IMR-90 (cell line): ENCODE data around the gene B4GALNT3. TPM values are rescaled to one million over a fixed set of nuclear protein-coding genes. Genes with fewer than 3 reads are reported as not detected.

Experiments
- ATAC-seq: fragments of 200-7000 bp; cut with Tn5 transposase; 2 replicates; pipeline ENCODE4 v1.9.1; 2020; ENCODE audit warnings: low read depth, mild to moderate bottlenecking, moderate library complexity
- BruUV-seq: library from RNA; stranded (reverse); fragments of 400-500 nt; replicated peaks from 2 replicates; lab custom pipeline; 2021; lab: Mats Ljungman, UMichigan
- CTCF ChIA-PET: fragments of 300-600 bp; formaldehyde crosslinking; extraction: SDS; loops from one replicate; lab custom pipeline; 2021; ENCODE audit warnings: antibody characterized with exemption; lab: Yijun Ruan, JAX
- POLR2A ChIA-PET: fragments of 300-600 bp; sonication (Branson Sonifier 250); formaldehyde crosslinking; loops from one replicate; lab custom pipeline; 2022; ENCODE audit warnings: antibody characterized with exemption; ENCODE audit not compliant: unreplicated experiment; lab: Charles Lee
- DNase-seq: peaks from one replicate; pipeline ENCODE4 v3.0.0; 2013
- H2AFZ ChIP-seq: replicated peaks from 2 replicates; pipeline ENCODE3; 2013; ENCODE audit warnings: low read length, mild to moderate bottlenecking; ENCODE audit not compliant: poor library complexity
- H2AK5ac ChIP-seq: 2 replicates; pipeline ENCODE4 v1.6.1; 2013; ENCODE audit warnings: low read depth, low read length, inconsistent platforms
- H2AK9ac ChIP-seq: replicated peaks from 2 replicates; pipeline ENCODE3; 2013; ENCODE audit warnings: mild to moderate bottlenecking, low read depth, low read length, moderate library complexity; ENCODE audit not compliant: poor library complexity
- H2BK120ac ChIP-seq: 2 replicates; pipeline ENCODE4 v1.6.1; 2013; ENCODE audit warnings: low read depth, low read length, inconsistent platforms
- H2BK15ac ChIP-seq: 3 replicates; pipeline ENCODE4 v1.6.1; 2013; ENCODE audit warnings: low read depth, low read length, inconsistent platforms
- H2BK20ac ChIP-seq: 2 replicates; pipeline ENCODE4 v1.6.1; 2013; ENCODE audit warnings: low read depth, mild to moderate bottlenecking, inconsistent platforms, low read length, moderate library complexity
- H2BK5ac ChIP-seq: 2 replicates; pipeline ENCODE4 v1.6.1; 2013; ENCODE audit warnings: mild to moderate bottlenecking, low read depth, low read length, inconsistent platforms; ENCODE audit not compliant: poor library complexity, severe bottlenecking
- H3K14ac ChIP-seq: replicated peaks from 2 replicates; pipeline ENCODE4 v1.6.1; 2013; ENCODE audit warnings: low read depth, low read length, inconsistent platforms
- H3K18ac ChIP-seq: 2 replicates; pipeline ENCODE4 v1.6.1; 2013; ENCODE audit warnings: low read depth, low read length, control low read depth
- H3K23ac ChIP-seq: 2 replicates; pipeline ENCODE4 v1.6.1; 2013; ENCODE audit warnings: low read depth, low read length, inconsistent platforms
- H3K27ac ChIP-seq: 2 replicates; pipeline ENCODE4 v1.5.1; 2013; ENCODE audit warnings: mild to moderate bottlenecking, control low read depth, low read length; ENCODE audit not compliant: insufficient read depth
- H3K27me3 ChIP-seq: 2 replicates; pipeline ENCODE4 v1.6.1; 2013; ENCODE audit warnings: low read length; ENCODE audit not compliant: control insufficient read depth, insufficient read depth
- H3K36me3 ChIP-seq: 2 replicates; pipeline ENCODE4 v1.6.1; 2013; ENCODE audit warnings: low read length, mixed read lengths; ENCODE audit not compliant: control insufficient read depth, insufficient read depth
- H3K4ac ChIP-seq: 2 replicates; pipeline ENCODE4 v1.6.1; 2013; ENCODE audit warnings: low read depth, low read length, inconsistent platforms
- H3K4me1 ChIP-seq: 2 replicates; pipeline ENCODE4 v1.6.1; 2013; ENCODE audit warnings: low read length, mixed read lengths; ENCODE audit not compliant: control insufficient read depth, insufficient read depth
- H3K4me2 ChIP-seq: 2 replicates; pipeline ENCODE4 v1.6.1; 2013; ENCODE audit warnings: low read depth, mild to moderate bottlenecking, control low read depth, low read length, moderate library complexity
- H3K4me3 ChIP-seq: 2 replicates; pipeline ENCODE4 v1.5.1; 2013; ENCODE audit warnings: low read depth, mild to moderate bottlenecking, control low read depth, low read length, moderate library complexity; ENCODE audit not compliant: insufficient read depth
- H3K56ac ChIP-seq: 2 replicates; pipeline ENCODE4 v1.6.1; 2013; ENCODE audit warnings: low read length, inconsistent platforms; ENCODE audit not compliant: insufficient read depth; ENCODE audit errors: extremely low read depth
- H3K79me1 ChIP-seq, 2 experiments: 2 replicates each; pipeline ENCODE4 v1.6.1; 2013; ENCODE audit warnings: low read length in 2 of 2, inconsistent platforms in 1 of 2, low read depth in 1 of 2
- H3K9ac ChIP-seq: 2 replicates; pipeline ENCODE4 v1.6.1; 2013; ENCODE audit warnings: low read depth, low read length, control low read depth
- H3K9me1 ChIP-seq: 2 replicates; pipeline ENCODE4 v1.6.1; 2013; ENCODE audit warnings: low read length, inconsistent platforms; ENCODE audit not compliant: insufficient read depth
- H3K9me3 ChIP-seq: 2 replicates; pipeline ENCODE4 v1.6.1; 2013; ENCODE audit warnings: low read length; ENCODE audit not compliant: control insufficient read depth, insufficient read depth
- H4K20me1 ChIP-seq: 2 replicates; pipeline ENCODE4 v1.6.1; 2013; ENCODE audit warnings: low read length, inconsistent platforms; ENCODE audit not compliant: insufficient read depth
- H4K5ac ChIP-seq: 2 replicates; pipeline ENCODE4 v1.6.1; 2013; ENCODE audit warnings: mild to moderate bottlenecking, low read depth, low read length, control low read depth
- H4K8ac ChIP-seq, 2 experiments: 2 replicates each; pipeline ENCODE4 v1.6.1; 2013; ENCODE audit warnings: low read depth in 2 of 2, low read length in 2 of 2, control low read depth in 1 of 2, inconsistent platforms in 1 of 2
- H4K91ac ChIP-seq: 2 replicates; pipeline ENCODE4 v1.6.1; 2013; ENCODE audit warnings: low read depth, low read length, inconsistent platforms; ENCODE audit not compliant: insufficient read depth
- BHLHE40 ChIP-seq: fragments of 150-350 bp; IDR thresholded peaks from 2 replicates; pipeline ENCODE4 v1.6.1; 2016; ENCODE audit warnings: mild to moderate bottlenecking, low read depth, low read length
- CEBPB ChIP-seq: IDR thresholded peaks from 2 replicates; pipeline ENCODE4 v1.6.1; 2012; ENCODE audit warnings: low read depth, low read length, improper control_type of control experiment
- CHD1 ChIP-seq: IDR thresholded peaks from 2 replicates; pipeline ENCODE4 v1.6.1; 2012; ENCODE audit warnings: low read depth, low read length, improper control_type of control experiment
- ELK1 ChIP-seq: fragments of 150-350 bp; IDR thresholded peaks from 2 replicates; pipeline ENCODE4 v1.6.1; 2016; ENCODE audit warnings: low read depth, mild to moderate bottlenecking, low read length, moderate library complexity, borderline replicate concordance
- FOS ChIP-seq: fragments of 150-350 bp; IDR thresholded peaks from 2 replicates; pipeline ENCODE4 v1.6.1; 2016; ENCODE audit warnings: low read depth, low read length
- MAFK ChIP-seq: IDR thresholded peaks from 2 replicates; pipeline ENCODE4 v1.6.1; 2012; ENCODE audit warnings: low read depth, low read length, improper control_type of control experiment
- MAZ ChIP-seq: IDR thresholded peaks from 2 replicates; pipeline ENCODE4 v1.6.1; 2012; ENCODE audit warnings: low read depth, mild to moderate bottlenecking, low read length, improper control_type of control experiment, moderate library complexity, borderline replicate concordance
- MXI1 ChIP-seq: IDR thresholded peaks from 2 replicates; pipeline ENCODE4 v1.6.1; 2012; ENCODE audit warnings: low read depth, mild to moderate bottlenecking, low read length, moderate library complexity, borderline replicate concordance
- NFE2L2 ChIP-seq: fragments of 150-350 bp; IDR thresholded peaks from 2 replicates; pipeline ENCODE4 v1.6.1; 2016; ENCODE audit warnings: low read depth, mild to moderate bottlenecking, low read length
- POLR2A ChIP-seq: IDR thresholded peaks from 2 replicates; pipeline ENCODE4 v1.6.1; 2012; ENCODE audit warnings: mild to moderate bottlenecking, low read depth, low read length
- RAD21 ChIP-seq: IDR thresholded peaks from 2 replicates; pipeline ENCODE4 v1.6.1; 2012; ENCODE audit warnings: low read length, improper control_type of control experiment
- RCOR1 ChIP-seq: IDR thresholded peaks from 2 replicates; pipeline ENCODE4 v1.6.1; 2012; ENCODE audit warnings: mild to moderate bottlenecking, low read length, improper control_type of control experiment; ENCODE audit not compliant: insufficient replicate concordance
- RFX5 ChIP-seq: IDR thresholded peaks from 2 replicates; pipeline ENCODE4 v1.8.0; 2012; ENCODE audit warnings: low read depth, mild to moderate bottlenecking, low read length, moderate library complexity
- SMC3 ChIP-seq: fragments of 150-350 bp; IDR thresholded peaks from 2 replicates; pipeline ENCODE4 v1.6.1; 2016; ENCODE audit warnings: low read depth, mild to moderate bottlenecking, antibody characterized with exemption, low read length, moderate library complexity
- WGBS, 2 experiments: methylation state at CpG; one replicate each; pipeline versions ENCODE4 v1.1.5 to v1.1.7; 2013; ENCODE audit warnings: missing lambda C conversion rate in 2 of 2; ENCODE audit not compliant: insufficient read length in 1 of 2; ENCODE audit errors: extremely low coverage in 2 of 2; 5-methylcytosine and 5-hydroxymethylcytosine counted together
- dilution Hi-C: fragments of 300-500 bp; cut with HindIII; formaldehyde crosslinking; loops from one replicate; pipeline ENCODE4 v1.14.3; 2018; ENCODE audit warnings: low sequenced_read_pairs; ENCODE audit not compliant: unreplicated experiment
- in situ Hi-C: fragments of 300-500 bp; cut with MboI; formaldehyde crosslinking; loops from 3 replicates; pipeline ENCODE4 v1.14.3; 2019; ENCODE audit warnings: low sequenced_read_pairs, inconsistent platforms, mixed read lengths
- intact Hi-C: fragments of 100-400 bp; cut with micrococcal nuclease; formaldehyde crosslinking; loops from 2 replicates; pipeline ENCODE4 v1.10.0; 2022
- polyA plus RNA-seq, 3 experiments: library from polyadenylated mRNA; depleted of rRNA; stranded (reverse); fragments of >200 nt; gene quantifications; 2 replicates each; pipeline ENCODE4 v1.2.3, GENCODE V29; 2012; ENCODE audit warnings: low replicate concordance in 1 of 3
- total RNA-seq: library from RNA; depleted of rRNA; stranded (reverse); fragments of >200 nt; gene quantifications from 2 replicates; pipeline ENCODE4 v1.2.3, GENCODE V29; 2012
- TF ChIP-seq, protein P1 (sequence below): fragments of 150-350 bp; IDR thresholded peaks from 2 replicates; pipeline ENCODE4 v1.6.1; 2017; ENCODE audit warnings: mild to moderate bottlenecking, antibody characterized with exemption, low read length, low read depth
- TF ChIP-seq, protein P2 (sequence below): conservative IDR thresholded peaks from 2 replicates; pipeline ENCODE4 v1.5.1; 2012; ENCODE audit warnings: mild to moderate bottlenecking, low read depth, low read length, improper control_type of control experiment

B4GALNT3 gene
- total and polyA plus RNA-seq, 2 of the 4 experiments (the other 2 are of a cell fraction) = not detected

GRCh38 chr12:608413-608812 is 148.7 kb downstream of the B4GALNT3 start:
- dilution Hi-C loops = no loop called here

More at GRCh38 chr12:608413-608812, 148.7 kb downstream of the B4GALNT3 start:
- Histone ChIP-seq H2BK5ac (no peak overlapping the region), H4K20me1 (no peaks in the 10 kb centered on the region), H3K27ac (no peak overlapping the region), H3K36me3 (no peaks in the 10 kb centered on the region), H3K23ac (no peak overlapping the region), H2BK15ac (no peak overlapping the region), H2BK120ac (no peak overlapping the region), H3K18ac (no peak overlapping the region), H3K9ac (no peak overlapping the region), H2BK20ac (no peak overlapping the region), H3K9me3 (no peaks in the 10 kb centered on the region), H4K8ac (no peak overlapping the region), H3K14ac (no peak overlapping the region), H3K4me2 (no peak overlapping the region), H3K56ac (no peak overlapping the region), H2AFZ (no peak overlapping the region), H4K91ac (no peak overlapping the region), H2AK5ac (peak overlapping the region; percentile 1; the same call in 1 of the 2 replicates), H3K4me3 (no peak overlapping the region), H2AK9ac (no peak overlapping the region), H3K4ac (no peak overlapping the region), H3K4me1 (peaks cover 4% of the 10 kb centered on the region), H3K79me1 (no peaks in the 10 kb centered on the region), H4K5ac (no peak overlapping the region), H3K9me1 (peaks cover 6% of the 10 kb centered on the region), H3K27me3 (peaks cover 22% of the 10 kb centered on the region)
- intact Hi-C loops (no loop called here), in situ Hi-C loops (no loop called here)
- POLR2A ChIA-PET = no interaction called here
- ATAC-seq (no peak), DNase-seq (no peak)
- no TSS peak for BruUV-seq
- TF ChIP-seq CEBPB = no peak
- no peak for TF ChIP-seq MAFK
- TF ChIP-seq RAD21 = no peak
- no peak for TF ChIP-seq MXI1
- no peak for TF ChIP-seq NFE2L2
- no peak for TF ChIP-seq RFX5
- no peak for TF ChIP-seq BHLHE40
- no peak for TF ChIP-seq FOS
- TF ChIP-seq, protein P1, sequence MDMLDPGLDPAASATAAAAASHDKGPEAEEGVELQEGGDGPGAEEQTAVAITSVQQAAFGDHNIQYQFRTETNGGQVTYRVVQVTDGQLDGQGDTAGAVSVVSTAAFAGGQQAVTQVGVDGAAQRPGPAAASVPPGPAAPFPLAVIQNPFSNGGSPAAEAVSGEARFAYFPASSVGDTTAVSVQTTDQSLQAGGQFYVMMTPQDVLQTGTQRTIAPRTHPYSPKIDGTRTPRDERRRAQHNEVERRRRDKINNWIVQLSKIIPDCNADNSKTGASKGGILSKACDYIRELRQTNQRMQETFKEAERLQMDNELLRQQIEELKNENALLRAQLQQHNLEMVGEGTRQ = no peak
- no peak for TF ChIP-seq ELK1
- no peak for TF ChIP-seq RCOR1
- no peak for TF ChIP-seq MAZ
- TF ChIP-seq POLR2A = no peak
- TF ChIP-seq, protein P2, sequence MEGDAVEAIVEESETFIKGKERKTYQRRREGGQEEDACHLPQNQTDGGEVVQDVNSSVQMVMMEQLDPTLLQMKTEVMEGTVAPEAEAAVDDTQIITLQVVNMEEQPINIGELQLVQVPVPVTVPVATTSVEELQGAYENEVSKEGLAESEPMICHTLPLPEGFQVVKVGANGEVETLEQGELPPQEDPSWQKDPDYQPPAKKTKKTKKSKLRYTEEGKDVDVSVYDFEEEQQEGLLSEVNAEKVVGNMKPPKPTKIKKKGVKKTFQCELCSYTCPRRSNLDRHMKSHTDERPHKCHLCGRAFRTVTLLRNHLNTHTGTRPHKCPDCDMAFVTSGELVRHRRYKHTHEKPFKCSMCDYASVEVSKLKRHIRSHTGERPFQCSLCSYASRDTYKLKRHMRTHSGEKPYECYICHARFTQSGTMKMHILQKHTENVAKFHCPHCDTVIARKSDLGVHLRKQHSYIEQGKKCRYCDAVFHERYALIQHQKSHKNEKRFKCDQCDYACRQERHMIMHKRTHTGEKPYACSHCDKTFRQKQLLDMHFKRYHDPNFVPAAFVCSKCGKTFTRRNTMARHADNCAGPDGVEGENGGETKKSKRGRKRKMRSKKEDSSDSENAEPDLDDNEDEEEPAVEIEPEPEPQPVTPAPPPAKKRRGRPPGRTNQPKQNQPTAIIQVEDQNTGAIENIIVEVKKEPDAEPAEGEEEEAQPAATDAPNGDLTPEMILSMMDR = no peak
- no peak for TF ChIP-seq SMC3
- TF ChIP-seq CHD1 = no peak
- 90% methylated on average over 2 of the region's 3 CpGs; no CpG with 5 or more reads in 1 of the 2 experiments for WGBS, 2 experiments
- CTCF ChIA-PET = interaction anchor here (1.5 kb wide), 1 partner anchor 32 kb away, joined by 4 read pairs; no protein-coding TSS in a partner anchor
